Activated CD4-positive, CD25-positive, alpha-beta regulatory T cell treated with anti-CD3 and anti-CD28 coated beads, Interleukin-2, amount 50 U/mL, for 72 hours (primary cell): ENCODE results near the gene HBG1.
"Not testable (repeated sequence)": the region's sequence is repeated elsewhere in the genome, so short reads cannot be mapped to it uniquely, and the experiment has no call there.

Source experiments
- DNase-seq: peaks from one replicate; pipeline ENCODE4 v3.0.0; 2021

Gene HBG1

DNA sequence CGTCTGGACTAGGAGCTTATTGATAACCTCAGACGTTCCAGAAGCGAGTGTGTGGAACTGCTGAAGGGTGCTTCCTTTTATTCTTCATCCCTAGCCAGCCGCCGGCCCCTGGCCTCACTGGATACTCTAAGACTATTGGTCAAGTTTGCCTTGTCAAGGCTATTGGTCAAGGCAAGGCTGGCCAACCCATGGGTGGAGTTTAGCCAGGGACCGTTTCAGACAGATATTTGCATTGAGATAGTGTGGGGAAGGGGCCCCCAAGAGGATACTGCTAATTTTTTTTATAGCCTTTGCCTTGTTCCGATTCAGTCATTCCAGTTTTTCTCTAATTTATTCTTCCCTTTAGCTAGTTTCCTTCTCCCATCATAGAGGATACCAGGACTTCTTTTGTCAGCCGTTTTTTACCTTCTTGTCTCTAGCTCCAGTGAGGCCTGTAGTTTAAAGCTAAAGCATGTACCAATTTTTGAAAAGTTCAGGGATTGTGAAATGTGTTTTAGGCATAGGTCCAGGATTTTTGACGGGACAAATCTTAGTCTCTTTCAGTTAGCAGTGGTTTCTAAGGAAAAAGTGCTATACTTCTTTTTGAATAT, at the start of gene HBG1:
Gene HBG1 (minus strand): TSS at position 51 of the 590 bp plus-strand sequence. CDS start 53 bp downstream, outside the sequence.
- DNase-seq: not testable (repeated sequence)

DNA sequence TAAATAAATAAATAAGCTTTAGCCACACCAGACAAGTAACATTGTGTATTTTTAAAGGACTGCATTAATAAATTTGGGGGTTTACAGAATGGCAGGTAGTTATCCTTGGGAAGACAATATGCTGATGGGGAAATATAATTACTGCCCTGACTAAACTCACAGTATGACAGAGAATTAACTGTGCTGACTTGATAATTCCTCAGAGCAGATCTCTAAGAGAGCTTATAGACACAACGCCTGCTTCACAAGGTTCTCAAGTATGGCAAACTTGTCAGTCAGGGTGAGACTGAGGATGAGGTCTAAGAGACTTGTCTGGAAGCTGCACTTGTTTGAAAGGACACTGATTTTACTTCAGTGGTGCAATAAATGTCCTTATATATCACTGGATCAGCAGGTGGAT, 48.8 kb upstream of the HBG1 start:
- DNase-seq: no peak

DNA sequence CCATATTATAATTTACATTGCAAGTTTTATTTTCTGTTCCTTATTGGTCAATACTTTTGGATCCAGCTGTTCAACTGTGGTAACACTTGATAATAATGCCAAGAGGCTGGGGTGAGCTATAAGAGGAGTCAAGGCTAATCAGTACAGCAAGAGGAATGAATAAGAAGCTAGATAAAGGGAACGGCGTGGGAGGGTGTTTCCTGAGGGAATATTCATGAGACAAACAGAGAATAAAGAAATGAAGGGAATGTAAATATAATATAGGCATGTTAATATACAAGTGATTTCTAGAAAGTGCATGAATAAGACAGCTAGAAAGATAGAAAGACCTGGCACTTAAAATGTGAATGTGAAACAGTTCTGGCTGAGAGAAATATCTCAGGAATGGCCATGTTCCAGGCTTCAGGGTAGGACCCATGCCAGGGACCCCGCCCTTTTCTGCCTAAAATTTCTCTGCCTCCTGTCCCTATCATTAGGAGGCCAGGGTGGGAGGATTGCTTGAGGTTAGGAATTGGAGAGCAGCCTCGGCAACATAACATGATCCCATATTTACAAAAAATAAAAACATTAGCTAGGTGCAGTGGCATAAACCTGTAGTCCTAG, 48.2 kb upstream of the HBG1 start:
- no peak for DNase-seq

DNA sequence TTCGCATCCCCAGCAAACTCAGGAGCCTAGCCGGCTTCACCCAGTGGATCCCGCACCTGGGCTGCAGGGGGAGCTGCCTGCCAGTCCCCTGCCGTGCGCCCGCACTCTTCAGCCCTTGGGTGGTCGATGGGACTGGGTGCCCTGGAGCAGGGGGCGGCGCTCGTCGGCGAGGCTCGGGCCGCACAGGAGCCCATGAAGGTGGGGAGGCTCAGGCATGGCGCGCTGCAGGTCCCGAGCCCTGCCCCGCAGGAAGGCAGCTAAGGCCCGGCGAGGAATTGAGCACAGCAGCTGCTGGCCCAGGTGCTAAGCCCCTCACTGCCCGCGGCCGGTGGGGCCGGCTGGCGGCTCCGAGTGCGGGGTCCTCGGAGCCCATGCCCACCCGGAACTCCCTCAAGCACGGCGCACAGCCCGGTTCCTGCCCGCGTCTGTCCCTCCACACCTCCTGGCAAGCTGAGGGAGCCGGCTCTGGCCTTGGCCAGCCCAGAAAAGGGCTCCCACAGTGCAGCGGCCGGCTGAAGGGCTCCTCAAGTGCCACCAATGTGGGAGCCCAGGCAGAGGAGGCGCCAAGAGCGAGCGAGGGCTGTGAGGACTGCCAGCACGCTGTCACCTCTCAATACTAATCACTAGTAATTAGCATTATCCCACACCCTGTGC, 44.8 kb upstream of the HBG1 start:
- DNase-seq: not testable (repeated sequence)

DNA sequence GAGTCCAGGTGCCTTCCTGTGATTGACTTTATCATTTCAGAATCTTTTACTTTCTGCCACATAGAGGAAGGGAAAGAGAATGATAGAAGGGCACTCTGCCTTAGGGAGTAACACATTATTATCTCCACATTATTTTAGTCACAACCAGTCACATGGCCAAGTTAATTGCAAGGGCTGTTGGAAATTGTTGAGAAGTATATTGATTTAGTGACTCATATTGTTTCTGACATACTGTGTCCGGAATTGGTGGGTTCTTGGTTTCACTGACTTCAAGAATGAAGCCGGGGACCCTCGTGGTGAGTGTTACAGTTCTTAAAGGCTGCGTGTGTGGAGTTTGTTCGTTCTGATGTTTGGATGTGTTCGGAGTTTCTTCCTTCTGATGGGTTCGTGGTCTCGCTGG, 43.4 kb upstream of the HBG1 start:
- no peak for DNase-seq

DNA sequence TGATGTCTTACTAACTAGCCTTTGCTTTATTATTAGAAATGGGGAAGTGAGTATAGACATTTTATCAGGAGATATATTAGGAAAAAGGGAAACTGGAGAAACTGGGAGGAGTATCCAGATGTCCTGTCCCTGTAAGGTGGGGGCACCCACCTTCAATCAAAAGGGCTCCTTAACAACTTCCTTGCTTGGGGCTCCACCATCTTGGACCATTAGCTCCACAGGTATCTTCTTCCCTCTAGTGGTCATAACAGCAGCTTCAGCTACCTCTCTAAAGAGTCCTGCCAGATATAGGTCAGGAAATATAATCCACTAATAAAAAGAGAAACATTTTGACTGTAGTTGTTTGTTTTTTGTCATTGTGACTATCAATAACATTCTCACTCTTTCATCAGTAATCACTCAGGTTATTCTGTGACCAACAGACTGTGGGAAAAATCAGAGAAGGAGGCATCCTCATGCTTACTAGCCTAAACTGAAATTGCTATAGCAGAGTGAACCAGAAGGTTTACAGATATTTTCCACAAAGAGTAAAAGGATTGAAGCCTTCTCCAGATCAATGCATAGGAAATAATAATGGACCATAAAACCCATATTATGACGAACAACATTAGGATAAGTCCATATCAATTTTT, 41.7 kb upstream of the HBG1 start:
- DNase-seq: no peak

DNA sequence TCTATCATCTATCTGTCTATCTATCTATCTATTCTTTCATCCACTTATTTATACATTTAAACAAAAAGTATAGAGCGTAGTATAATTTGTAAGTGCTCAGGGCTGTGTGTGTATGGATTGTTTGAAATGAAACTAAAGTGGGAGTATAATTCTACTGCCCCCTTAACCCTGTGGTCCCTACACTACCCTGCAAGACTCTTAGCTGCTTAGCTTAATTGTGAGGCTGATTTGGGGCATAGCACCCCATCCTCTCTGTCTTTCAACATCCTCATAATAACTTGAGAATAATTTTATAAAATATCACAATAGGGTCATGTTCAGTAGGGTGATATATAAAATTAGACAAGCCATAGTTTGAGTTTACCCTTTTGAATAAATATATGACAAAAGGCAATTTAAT, 40.4 kb upstream of the HBG1 start:
- DNase-seq: no peak

DNA sequence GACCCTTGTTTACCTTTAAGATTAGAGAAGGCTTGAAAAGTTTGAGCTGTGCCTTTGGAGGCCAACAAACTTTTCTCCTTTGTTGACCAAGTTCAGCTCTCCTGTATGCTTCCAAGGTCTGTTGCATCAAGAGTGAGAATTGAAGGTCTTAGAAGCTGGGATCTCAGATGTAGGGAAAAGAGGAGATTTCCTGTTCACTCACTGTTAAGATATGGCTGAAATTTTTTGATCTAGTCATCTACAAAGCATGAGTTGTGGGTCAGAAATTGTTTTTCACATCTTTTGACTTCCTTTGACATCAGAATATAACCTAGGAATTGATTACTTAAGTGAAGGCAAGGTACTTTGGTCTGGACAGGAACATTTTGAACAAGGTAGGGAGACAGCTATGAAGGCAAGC, 40.0 kb upstream of the HBG1 start:
- no peak for DNase-seq

DNA sequence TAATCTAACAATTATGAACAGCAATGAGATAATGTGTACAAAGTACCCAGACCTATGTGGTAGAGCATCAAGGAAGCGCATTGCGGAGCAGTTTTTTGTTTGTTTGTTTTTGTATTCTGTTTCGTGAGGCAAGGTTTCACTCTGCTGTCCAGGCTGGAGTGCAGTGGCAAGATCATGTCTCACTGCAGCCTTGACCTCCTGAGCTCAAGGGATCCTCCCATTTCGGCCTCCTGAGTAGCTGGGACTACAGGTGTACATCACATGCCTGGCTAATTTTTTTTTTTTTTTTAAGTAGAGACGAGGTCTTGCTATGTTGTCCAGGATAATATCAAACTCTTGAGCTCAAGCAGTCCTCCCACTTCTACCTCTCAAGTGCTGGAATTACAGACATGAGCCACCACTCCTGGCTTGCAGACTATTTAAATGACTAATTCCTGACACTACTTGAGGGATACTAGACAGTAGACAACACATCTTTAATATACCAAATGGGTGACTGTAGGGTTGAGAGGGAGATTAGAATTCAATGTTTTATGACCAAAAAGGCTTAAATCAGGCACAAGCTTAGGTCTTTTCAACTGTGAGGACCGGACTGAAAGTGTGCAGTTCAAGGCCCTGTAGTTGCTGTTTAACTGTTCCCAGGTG, 39.4 kb upstream of the HBG1 start:
- DNase-seq: no peak

DNA sequence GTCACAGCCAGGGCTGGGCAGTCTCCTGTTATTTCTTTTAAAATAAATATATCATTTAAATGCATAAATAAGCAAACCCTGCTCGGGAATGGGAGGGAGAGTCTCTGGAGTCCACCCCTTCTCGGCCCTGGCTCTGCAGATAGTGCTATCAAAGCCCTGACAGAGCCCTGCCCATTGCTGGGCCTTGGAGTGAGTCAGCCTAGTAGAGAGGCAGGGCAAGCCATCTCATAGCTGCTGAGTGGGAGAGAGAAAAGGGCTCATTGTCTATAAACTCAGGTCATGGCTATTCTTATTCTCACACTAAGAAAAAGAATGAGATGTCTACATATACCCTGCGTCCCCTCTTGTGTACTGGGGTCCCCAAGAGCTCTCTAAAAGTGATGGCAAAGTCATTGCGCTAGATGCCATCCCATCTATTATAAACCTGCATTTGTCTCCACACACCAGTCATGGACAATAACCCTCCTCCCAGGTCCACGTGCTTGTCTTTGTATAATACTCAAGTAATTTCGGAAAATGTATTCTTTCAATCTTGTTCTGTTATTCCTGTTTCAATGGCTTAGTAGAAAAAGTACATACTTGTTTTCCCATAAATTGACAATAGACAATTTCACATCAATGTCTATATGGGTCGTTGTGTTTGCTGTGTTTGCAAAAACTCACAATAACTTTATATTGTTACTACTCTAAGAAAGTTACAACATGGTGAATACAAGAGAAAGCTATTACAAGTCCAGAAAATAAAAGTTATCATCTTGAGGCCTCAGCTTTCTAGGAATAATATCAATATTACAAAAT, 38.6 kb upstream of the HBG1 start:
- DNase-seq: no peak

DNA sequence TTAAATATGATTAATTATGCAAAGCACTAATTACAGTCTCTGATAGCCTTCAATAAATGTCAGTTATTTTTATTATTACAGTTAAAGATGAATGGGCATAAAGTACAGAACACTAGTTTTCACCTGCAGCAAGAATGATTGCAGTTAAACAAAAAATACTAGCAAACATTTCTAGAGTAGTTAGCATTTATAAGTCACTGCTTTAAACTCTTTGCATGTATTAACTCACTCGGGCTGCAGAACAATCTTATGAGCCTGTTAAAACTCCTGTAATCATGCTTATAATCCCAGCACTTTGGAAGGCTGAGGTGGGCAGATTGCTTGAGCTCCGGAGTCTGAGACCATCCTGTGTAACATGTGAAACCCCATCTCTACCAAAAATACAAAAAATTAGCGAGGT, 37.2 kb upstream of the HBG1 start:
- DNase-seq: no peak

DNA sequence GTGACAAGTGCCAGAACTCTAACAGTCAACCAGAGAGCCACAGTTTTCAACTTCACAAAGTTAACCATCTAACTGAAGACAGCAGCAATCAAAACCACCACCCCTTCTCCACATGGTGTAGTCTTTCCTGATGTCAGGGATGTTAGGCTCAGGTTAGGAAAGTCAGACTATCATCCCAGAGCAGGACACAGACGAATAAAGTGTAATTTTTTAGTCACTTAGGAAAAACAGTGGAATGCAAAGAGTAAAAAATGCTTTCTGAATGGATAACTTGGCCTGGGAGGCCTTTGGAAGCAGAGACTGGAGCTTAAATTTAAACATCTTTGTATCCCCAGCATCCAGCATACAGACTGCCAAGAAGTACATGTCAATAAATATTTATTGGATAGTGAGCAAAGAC, 36.7 kb upstream of the HBG1 start:
- no peak for DNase-seq

DNA sequence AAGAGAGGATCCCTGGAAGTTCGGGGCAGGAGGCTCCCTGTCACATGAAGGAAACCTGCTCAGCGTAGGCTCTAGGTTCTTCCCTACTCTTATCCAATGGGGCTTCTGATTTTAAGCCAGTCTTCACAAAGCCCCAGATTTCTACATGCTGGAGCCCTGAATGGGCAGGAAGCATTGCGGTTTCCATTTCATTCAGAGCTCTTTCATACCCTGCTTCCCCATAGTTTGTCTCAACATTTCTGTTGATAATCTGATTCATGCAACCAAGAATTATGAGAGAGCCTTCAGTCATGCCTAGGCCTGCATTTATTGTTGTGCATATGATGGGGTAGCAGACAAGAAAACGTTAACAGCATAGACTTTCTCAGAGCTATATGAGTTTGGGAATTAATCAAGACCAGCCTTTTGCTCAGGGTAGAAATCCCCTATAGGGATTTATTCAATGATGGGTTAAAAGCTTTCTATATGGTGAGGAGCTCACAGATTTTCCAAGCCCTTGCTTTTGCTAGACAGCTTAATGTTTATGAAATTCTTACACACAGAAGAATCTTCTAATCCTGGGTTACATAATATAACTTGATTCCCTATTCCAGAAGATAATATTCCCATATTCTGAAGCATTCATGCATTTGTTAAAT, 36.2 kb upstream of the HBG1 start:
- no peak for DNase-seq

DNA sequence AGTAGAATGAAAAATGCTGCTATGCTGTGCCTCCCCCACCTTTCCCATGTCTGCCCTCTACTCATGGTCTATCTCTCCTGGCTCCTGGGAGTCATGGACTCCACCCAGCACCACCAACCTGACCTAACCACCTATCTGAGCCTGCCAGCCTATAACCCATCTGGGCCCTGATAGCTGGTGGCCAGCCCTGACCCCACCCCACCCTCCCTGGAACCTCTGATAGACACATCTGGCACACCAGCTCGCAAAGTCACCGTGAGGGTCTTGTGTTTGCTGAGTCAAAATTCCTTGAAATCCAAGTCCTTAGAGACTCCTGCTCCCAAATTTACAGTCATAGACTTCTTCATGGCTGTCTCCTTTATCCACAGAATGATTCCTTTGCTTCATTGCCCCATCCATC, 35.0 kb upstream of the HBG1 start:
- DNase-seq: no peak

DNA sequence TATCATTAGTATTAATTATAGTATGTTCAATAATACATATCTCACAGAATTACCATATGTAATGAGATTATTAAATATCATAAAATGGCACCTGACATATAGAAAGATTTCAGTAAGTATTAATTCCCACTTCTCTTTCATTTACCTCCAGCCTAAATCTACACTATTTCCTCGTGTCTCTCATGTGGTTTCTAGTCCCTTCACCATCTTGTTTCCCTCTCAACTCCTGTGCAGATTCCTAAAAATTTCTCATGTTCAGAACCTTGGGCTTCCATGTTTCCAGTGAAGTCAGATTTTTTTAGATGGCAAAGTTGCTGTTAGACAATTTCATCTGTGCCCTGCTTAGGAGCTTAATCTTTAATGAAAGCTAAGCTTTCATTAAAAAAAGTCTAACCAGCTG, 34.2 kb upstream of the HBG1 start:
- no peak for DNase-seq

DNA sequence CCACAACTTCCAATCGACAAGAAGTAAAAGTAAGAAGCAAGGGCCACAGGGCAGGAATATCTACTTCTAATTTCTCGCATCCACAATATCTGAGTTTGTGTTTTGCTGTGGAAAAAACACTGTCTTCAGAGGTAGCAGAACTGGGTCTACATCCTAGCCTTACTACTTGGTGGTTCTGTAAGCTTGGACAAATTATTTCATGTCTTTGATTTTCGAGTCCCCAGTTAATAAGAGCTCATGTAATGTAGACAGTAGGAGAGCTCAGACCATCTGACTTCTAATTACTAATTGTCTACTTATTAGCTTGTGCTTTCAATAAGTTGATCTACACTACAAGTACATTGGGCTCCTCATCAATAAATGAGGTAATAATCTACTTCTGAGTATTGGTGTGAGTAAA, 33.4 kb upstream of the HBG1 start:
- DNase-seq: no peak

DNA sequence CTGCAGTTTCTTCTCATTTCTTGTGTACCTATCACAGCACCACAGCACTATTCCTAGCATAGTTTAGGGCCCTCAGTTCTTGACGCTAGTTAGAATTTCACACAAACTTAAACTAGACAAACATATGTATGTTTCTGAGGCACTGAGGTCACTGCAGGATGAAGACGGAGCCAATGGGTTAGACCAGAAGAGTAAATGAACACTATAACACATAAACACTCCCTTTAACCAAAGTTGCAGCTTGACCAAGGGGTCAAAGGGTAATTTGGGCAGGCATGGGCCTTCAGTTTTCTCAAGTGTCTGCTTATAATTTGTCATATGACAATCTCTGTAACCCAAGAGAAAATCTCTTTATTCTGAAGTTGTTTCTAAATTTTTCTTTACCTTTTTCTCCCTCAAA, 33.0 kb upstream of the HBG1 start:
- no peak for DNase-seq

DNA sequence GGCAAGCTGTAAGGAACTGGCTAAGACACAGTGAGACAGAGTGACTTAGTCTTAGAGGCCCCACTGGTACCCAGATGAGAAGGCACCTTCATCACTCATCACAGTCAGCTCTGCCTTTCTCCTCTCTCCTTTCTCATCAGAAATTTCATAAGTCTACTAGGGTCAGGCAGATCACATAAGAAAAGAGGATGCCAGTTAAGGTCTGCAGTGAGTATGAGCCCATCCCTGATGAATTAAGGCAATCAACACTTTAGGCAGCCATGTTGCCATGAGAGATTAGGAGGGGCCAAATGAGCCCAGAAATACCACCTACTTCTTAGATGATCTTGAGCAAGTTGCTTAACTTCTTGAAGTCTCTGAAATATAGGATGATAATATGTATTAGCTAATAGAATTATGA, 31.9 kb upstream of the HBG1 start:
- no peak for DNase-seq

DNA sequence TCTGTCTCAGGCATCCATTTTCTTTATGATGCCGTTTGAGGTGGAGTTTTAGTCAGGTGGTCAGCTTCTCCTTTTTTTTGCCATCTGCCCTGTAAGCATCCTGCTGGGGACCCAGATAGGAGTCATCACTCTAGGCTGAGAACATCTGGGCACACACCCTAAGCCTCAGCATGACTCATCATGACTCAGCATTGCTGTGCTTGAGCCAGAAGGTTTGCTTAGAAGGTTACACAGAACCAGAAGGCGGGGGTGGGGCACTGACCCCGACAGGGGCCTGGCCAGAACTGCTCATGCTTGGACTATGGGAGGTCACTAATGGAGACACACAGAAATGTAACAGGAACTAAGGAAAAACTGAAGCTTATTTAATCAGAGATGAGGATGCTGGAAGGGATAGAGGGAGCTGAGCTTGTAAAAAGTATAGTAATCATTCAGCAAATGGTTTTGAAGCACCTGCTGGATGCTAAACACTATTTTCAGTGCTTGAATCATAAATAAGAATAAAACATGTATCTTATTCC, 31.0 kb upstream of the HBG1 start:
- DNase-seq: no peak

DNA sequence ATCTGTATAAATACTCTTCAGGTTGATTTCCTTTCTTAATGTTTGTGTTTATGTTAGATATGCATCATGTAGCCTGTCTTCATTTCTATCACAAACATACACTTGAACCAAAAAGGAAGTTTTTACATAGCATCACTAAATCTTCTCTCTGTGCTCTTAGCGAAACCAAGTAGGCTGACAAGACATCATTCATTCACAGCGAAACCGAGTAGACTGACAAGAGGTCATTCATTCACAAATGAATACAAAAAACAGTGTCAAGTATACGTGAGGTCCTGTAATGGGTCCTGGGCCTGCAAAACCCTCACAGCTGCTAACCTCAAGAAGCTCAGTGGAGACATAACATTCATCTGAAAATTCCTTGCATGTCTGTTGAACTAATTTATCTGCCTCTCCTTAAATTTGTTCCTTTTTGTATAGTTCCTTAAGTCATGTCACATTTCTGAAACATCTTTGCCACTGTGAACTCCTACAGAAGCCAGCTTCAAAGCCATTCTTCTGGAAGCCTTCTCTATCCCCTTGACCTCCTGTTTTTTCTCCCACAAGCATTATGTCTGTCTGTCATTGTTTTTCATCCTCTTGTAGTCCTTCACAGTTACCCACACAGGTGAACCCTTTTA, 29.9 kb upstream of the HBG1 start:
- DNase-seq: no peak

DNA sequence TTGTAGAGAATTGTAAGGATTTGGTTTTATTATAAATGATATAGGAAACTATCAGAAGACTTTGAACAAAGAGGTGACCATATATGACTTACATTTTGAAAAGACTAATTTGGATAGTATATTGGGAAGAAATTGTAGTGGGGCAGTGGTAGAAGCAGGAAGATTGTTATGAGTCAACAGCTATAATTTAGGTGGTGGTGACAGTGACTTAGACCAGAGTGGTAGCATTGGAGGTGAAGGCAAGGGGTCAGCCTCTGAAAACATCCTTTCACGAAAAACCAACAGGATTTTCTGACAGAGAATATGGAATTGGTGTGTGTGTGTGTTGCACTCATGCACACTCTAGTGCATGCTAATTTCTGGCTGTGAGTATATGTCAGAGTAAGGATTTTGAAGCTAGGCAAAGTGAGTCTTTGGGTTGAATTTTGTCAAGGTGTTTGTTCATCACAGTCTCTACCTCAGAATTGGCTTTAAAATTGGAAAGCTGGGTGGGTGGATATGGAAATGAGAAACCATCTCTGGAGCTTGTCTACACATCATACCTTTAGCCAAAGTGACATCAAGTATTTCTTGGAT, 28.2 kb upstream of the HBG1 start:
- no peak for DNase-seq
